A673 (cell line): Measurements from ENCODE around the gene LYRM4. TPM values are rescaled to one million over a fixed set of nuclear protein-coding genes. Genes with fewer than 3 reads are reported as not detected.

Experiments
- BruUV-seq: library from RNA; stranded (reverse); fragments of 400-500 nt; replicated peaks from 2 replicates; lab custom pipeline; 2021; lab: Mats Ljungman, UMichigan
- CTCF ChIA-PET: fragments of 300-600 bp; sonication (Branson Sonifier 250); formaldehyde crosslinking; loops from one replicate; lab custom pipeline; 2022; ENCODE audit warnings: antibody characterized with exemption; lab: Charles Lee
- POLR2A ChIA-PET: fragments of 300-600 bp; sonication (Branson Sonifier 250); formaldehyde crosslinking; loops from one replicate; lab custom pipeline; 2022; ENCODE audit warnings: antibody characterized with exemption; ENCODE audit not compliant: low non-redundant PET; lab: Charles Lee
- DNase-seq: peaks from one replicate; pipeline ENCODE4 v3.0.0-alpha.2; 2015; ENCODE audit warnings: low spot score
- H3K27ac ChIP-seq: fragments of 200-600 bp; sonication (generic); 2 replicates; pipeline ENCODE4 v1.5.1; 2016; ENCODE audit warnings: mixed run types, low read depth, mild to moderate bottlenecking, mixed read lengths, antibody characterized with exemption, low read length; ENCODE audit not compliant: poor library complexity, severe bottlenecking
- H3K27me3 ChIP-seq: fragments of 200-600 bp; sonication (generic); replicated peaks from 2 replicates; pipeline ENCODE4 v1.6.1; 2017; ENCODE audit warnings: mixed run types, low read depth, mild to moderate bottlenecking, mixed read lengths, antibody characterized with exemption, low read length; ENCODE audit not compliant: insufficient read depth, poor library complexity
- H3K36me3 ChIP-seq: fragments of 200-600 bp; sonication (generic); 2 replicates; pipeline ENCODE4 v1.6.1; 2016; ENCODE audit warnings: mixed run types, mild to moderate bottlenecking, mixed read lengths, antibody characterized with exemption, low read length; ENCODE audit not compliant: insufficient read depth, poor library complexity, severe bottlenecking
- H3K4me1 ChIP-seq: fragments of 200-600 bp; sonication (generic); 2 replicates; pipeline ENCODE4 v1.6.1; 2017; ENCODE audit warnings: mixed run types, mild to moderate bottlenecking, mixed read lengths, antibody characterized with exemption, low read length; ENCODE audit not compliant: insufficient read depth, poor library complexity, severe bottlenecking
- H3K4me3 ChIP-seq: fragments of 200-600 bp; sonication (generic); 2 replicates; pipeline ENCODE4 v1.5.1; 2016; ENCODE audit warnings: low read depth, mixed run types, mild to moderate bottlenecking, mixed read lengths, low read length; ENCODE audit not compliant: poor library complexity, severe bottlenecking
- H3K9me3 ChIP-seq: fragments of 200-600 bp; sonication (generic); 2 replicates; pipeline ENCODE4 v1.6.1; 2016; ENCODE audit warnings: mixed run types, low read depth, mild to moderate bottlenecking, mixed read lengths, antibody characterized with exemption, low read length; ENCODE audit not compliant: poor library complexity, severe bottlenecking
- EZH2 ChIP-seq: fragments of 200-600 bp; sonication (generic); IDR thresholded peaks from 2 replicates; pipeline ENCODE4 v1.6.1; 2017; ENCODE audit warnings: borderline replicate concordance, low read depth, mild to moderate bottlenecking, mixed read lengths, antibody characterized with exemption, low read length; ENCODE audit not compliant: poor library complexity, severe bottlenecking
- intact Hi-C: fragments of 100-400 bp; cut with micrococcal nuclease; formaldehyde crosslinking; loops from one replicate; pipeline ENCODE4 v1.10.0; 2022; ENCODE audit not compliant: unreplicated experiment
- total RNA-seq: library from RNA; stranded (reverse); gene quantifications from 2 replicates; pipeline ENCODE4 v1.2.3, GENCODE V29; 2021
- TF ChIP-seq, protein P1 (sequence below): fragments of 300-800, 200-600 bp; sonication (generic); conservative IDR thresholded peaks from 2 replicates; pipeline ENCODE4 v1.5.1; 2017; ENCODE audit warnings: low read depth, mild to moderate bottlenecking, antibody characterized with exemption, low read length, moderate library complexity, mixed read lengths

LYRM4 gene
- total RNA-seq, 1 experiment from 2014 or later, result 53.6 TPM

DNA sequence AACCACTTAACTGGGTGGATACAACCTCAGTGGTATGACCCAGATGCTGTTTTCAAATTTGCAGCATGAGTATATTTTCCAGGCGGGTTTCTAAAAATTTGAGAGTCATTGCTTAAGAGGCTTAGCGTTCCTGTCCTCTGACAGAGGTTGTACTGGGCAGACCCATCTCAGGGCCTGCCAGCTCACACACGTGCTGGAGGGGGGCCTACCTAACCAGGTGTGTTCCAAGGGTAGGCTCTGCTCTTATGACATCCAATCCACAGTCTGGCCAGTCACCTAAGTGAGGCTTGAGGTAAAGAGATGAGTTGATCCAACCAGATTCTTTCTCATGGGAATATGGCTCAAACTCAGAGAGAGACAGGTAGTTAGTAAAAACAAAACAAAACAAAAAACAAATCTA lies 1.3 kb downstream of the LYRM4 start:
- H3K27ac ChIP-seq, result no peak overlapping the region

DNA sequence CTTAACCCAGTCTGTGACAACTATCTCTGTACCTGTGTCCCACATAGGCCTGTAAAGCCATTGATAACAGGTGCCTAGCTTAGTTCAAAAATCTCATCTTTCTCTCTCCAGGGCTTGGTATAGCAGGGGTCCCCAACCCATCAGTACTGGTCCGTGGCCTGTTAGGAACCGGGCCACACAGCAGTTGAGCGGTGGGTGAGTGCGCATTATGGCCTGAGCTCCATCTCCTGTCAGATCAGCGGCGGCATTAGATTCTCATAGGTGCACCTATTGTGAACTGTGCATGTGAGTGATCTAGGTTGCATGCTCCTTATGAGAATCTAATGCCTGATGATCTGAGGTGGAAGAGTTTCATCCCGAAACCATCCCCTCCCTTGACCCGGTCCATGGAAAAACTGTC lies 3.4 kb downstream of the LYRM4 start:
- Histone ChIP-seq H3K36me3 (no peaks in the 10 kb centered on the region), H3K4me3 (no peak overlapping the region), H3K4me1 (peaks cover 8% of the 10 kb centered on the region), H3K9me3 (no peaks in the 10 kb centered on the region), H3K27ac (no peak overlapping the region), H3K27me3 (no peaks in the 10 kb centered on the region)
- BruUV-seq, result no TSS peak
- no peak for DNase-seq
- CTCF ChIA-PET, result no interaction called here
- intact Hi-C loops, result loop anchor here (10.0 kb wide), 1 partner anchor 113 kb away; no protein-coding TSS in a partner anchor
- TF ChIP-seq EZH2, result no peak
- TF ChIP-seq, protein P1, sequence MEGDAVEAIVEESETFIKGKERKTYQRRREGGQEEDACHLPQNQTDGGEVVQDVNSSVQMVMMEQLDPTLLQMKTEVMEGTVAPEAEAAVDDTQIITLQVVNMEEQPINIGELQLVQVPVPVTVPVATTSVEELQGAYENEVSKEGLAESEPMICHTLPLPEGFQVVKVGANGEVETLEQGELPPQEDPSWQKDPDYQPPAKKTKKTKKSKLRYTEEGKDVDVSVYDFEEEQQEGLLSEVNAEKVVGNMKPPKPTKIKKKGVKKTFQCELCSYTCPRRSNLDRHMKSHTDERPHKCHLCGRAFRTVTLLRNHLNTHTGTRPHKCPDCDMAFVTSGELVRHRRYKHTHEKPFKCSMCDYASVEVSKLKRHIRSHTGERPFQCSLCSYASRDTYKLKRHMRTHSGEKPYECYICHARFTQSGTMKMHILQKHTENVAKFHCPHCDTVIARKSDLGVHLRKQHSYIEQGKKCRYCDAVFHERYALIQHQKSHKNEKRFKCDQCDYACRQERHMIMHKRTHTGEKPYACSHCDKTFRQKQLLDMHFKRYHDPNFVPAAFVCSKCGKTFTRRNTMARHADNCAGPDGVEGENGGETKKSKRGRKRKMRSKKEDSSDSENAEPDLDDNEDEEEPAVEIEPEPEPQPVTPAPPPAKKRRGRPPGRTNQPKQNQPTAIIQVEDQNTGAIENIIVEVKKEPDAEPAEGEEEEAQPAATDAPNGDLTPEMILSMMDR, result no peak
- POLR2A ChIA-PET, result no interaction called here

More for the DNA sequence above, 1.3 kb downstream of the LYRM4 start:
- H3K9me3 ChIP-seq, result no peaks in the 10 kb centered on the region
- H3K27me3 ChIP-seq, result no peaks in the 10 kb centered on the region
- TF ChIP-seq, protein P1, result no peak
- TF ChIP-seq EZH2, result no peak
- peak overlapping the region; percentile 71 for H3K4me3 ChIP-seq
- POLR2A ChIA-PET, result no interaction called here
- CTCF ChIA-PET, result no interaction called here
- peaks cover 16% of the 10 kb centered on the region for H3K4me1 ChIP-seq
- no peak for DNase-seq
- no TSS peak for BruUV-seq
- intact Hi-C loops, result loop anchor here (10.0 kb wide), 1 partner anchor 115 kb away; no protein-coding TSS in a partner anchor
- H3K36me3 ChIP-seq, result no peaks in the 10 kb centered on the region

DNA sequence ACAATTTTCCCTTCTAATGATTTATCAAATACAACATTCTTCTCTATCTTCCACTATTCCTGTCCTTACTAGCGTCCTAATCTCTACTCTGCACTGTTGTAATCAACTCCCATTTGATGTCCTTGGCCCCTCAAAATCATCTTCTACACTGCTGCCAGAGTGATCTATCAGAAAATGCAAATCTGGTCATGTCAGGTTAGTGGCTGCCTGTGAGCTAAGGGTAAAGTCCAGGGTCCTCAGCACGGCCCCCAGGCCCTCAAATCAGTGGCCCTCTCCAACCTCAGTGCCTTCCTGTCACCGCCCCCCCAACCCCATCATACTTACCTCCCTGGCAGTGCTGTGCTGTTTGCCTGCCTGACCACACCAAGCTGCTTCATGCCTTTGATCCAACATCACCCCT lies 3.8 kb downstream of the LYRM4 start:
- Histone ChIP-seq H3K4me1 (peaks cover 7% of the 10 kb centered on the region), H3K36me3 (no peaks in the 10 kb centered on the region), H3K27ac (no peak overlapping the region), H3K9me3 (no peaks in the 10 kb centered on the region), H3K27me3 (no peaks in the 10 kb centered on the region), H3K4me3 (no peak overlapping the region)
- intact Hi-C loops, result loop anchor here (10.0 kb wide), 1 partner anchor 112 kb away; no protein-coding TSS in a partner anchor
- TF ChIP-seq EZH2, result no peak
- TF ChIP-seq, protein P1, result no peak
- no TSS peak for BruUV-seq
- DNase-seq, result no peak
- POLR2A ChIA-PET, result no interaction called here
- CTCF ChIA-PET, result no interaction called here
